Neural progenitor cell (in vitro differentiated cells): ENCODE results near the gene SNRNP200. TPM values are rescaled to one million over a fixed set of nuclear protein-coding genes. Genes with fewer than 3 reads are reported as not detected.

Experiments used
- DNase-seq: peaks from one replicate; pipeline ENCODE4 v3.0.0-alpha.2; 2016; ENCODE audit warnings: low spot score
- H2AFZ ChIP-seq: fragments of 200-600 bp; sonication (generic); replicated peaks from 2 replicates; pipeline ENCODE4 v1.6.1; 2016; ENCODE audit warnings: antibody characterized with exemption
- H3F3A ChIP-seq: fragments of 200-600 bp; sonication (generic); 2 replicates; pipeline ENCODE4 v1.6.1; 2016; ENCODE audit warnings: antibody characterized with exemption, low read depth
- H3K27ac ChIP-seq: fragments of 200-600 bp; sonication (generic); 2 replicates; pipeline ENCODE4 v1.5.1; 2016; ENCODE audit warnings: mild to moderate bottlenecking
- H3K27me3 ChIP-seq: fragments of 200-600 bp; sonication (generic); 2 replicates; pipeline ENCODE4 v1.6.1; 2016; ENCODE audit warnings: mild to moderate bottlenecking, moderate library complexity
- H3K36me3 ChIP-seq: fragments of 200-600 bp; sonication (generic); 2 replicates; pipeline ENCODE4 v1.5.1; 2016
- H3K4me1 ChIP-seq: fragments of 200-600 bp; sonication (generic); 2 replicates; pipeline ENCODE4 v1.6.1; 2016; ENCODE audit warnings: mixed run types
- H3K4me2 ChIP-seq: fragments of 200-600 bp; sonication (generic); 2 replicates; pipeline ENCODE4 v1.6.1; 2016
- H3K4me3 ChIP-seq: fragments of 200-600 bp; sonication (generic); 2 replicates; pipeline ENCODE4 v1.5.1; 2016
- H3K79me2 ChIP-seq: fragments of 200-600 bp; sonication (generic); 2 replicates; pipeline ENCODE4 v1.6.1; 2016; ENCODE audit warnings: low read depth
- H3K9ac ChIP-seq: fragments of 200-600 bp; sonication (generic); 2 replicates; pipeline ENCODE4 v1.6.1; 2016
- H3K9me3 ChIP-seq: fragments of 200-600 bp; sonication (generic); 2 replicates; pipeline ENCODE4 v1.5.1; 2016; ENCODE audit warnings: low read depth
- H4K20me1 ChIP-seq: fragments of 200-600 bp; sonication (generic); 2 replicates; pipeline ENCODE4 v1.6.1; 2016; ENCODE audit warnings: low read depth
- H3K27ac Mint-ChIP-seq: 3 replicates; pipeline ENCODE4 v1.8.0; 2021; ENCODE audit warnings: mixed read lengths
- H3K27me3 Mint-ChIP-seq: 2 replicates; pipeline ENCODE4 v1.8.0; 2022; ENCODE audit warnings: low read depth, mild to moderate bottlenecking, inconsistent platforms, moderate library complexity, mixed read lengths; ENCODE audit not compliant: insufficient read depth
- H3K36me3 Mint-ChIP-seq: 3 replicates; pipeline ENCODE4 v1.8.0; 2021; ENCODE audit warnings: mixed read lengths
- H3K4me1 Mint-ChIP-seq: 3 replicates; pipeline ENCODE4 v1.8.0; 2021; ENCODE audit warnings: mixed read lengths
- H3K4me3 Mint-ChIP-seq: 3 replicates; pipeline ENCODE4 v1.8.0; 2021; ENCODE audit warnings: mild to moderate bottlenecking, moderate library complexity, mixed read lengths
- H3K9me3 Mint-ChIP-seq: 3 replicates; pipeline ENCODE4 v1.8.0; 2020; ENCODE audit warnings: mixed read lengths
- CTCF ChIP-seq: fragments of 200-600 bp; sonication (generic); IDR thresholded peaks from 2 replicates; pipeline ENCODE4 v1.5.1; 2017; ENCODE audit warnings: antibody characterized with exemption, mild to moderate bottlenecking
- EZH2 ChIP-seq: fragments of 200-600 bp; sonication (generic); IDR thresholded peaks from 2 replicates; pipeline ENCODE4 v1.6.1; 2017; ENCODE audit warnings: antibody characterized with exemption, mild to moderate bottlenecking, moderate library complexity
- EZH2phosphoT487 ChIP-seq: fragments of 200-600 bp; sonication (generic); IDR thresholded peaks from 2 replicates; pipeline ENCODE4 v1.6.1; 2017; ENCODE audit warnings: antibody characterized with exemption
- total RNA-seq: library from RNA; depleted of rRNA; stranded (reverse); fragments of >200 nt; gene quantifications from 2 replicates; pipeline ENCODE4 v1.2.3, GENCODE V29; 2015; ENCODE audit warnings: low replicate concordance

SNRNP200 gene
- total RNA-seq, 1 donor from 2014 or later = 94.3 TPM

GRCh38 chr2:96238266-96238665 is 67.1 kb downstream of the SNRNP200 start:
- Histone ChIP-seq H3K9ac (no peak overlapping the region), H4K20me1 (no peaks in the 10 kb centered on the region), H3K4me3 (no peak overlapping the region), H3K27ac (no peak overlapping the region), H3K79me2 (no peaks in the 10 kb centered on the region), H3F3A (no peaks in the 10 kb centered on the region), H3K4me2 (no peak overlapping the region), H3K9me3 (no peaks in the 10 kb centered on the region), H3K36me3 (no peaks in the 10 kb centered on the region), H3K4me1 (no peaks in the 10 kb centered on the region), H2AFZ (no peak overlapping the region), H3K27me3 (no peaks in the 10 kb centered on the region)
- DNase-seq = no peak
- Mint-ChIP-seq H3K4me3 (no peak overlapping the region), H3K27ac (no peak overlapping the region), H3K4me1 (peaks cover 2% of the 10 kb centered on the region), H3K36me3 (peaks cover 2% of the 10 kb centered on the region), H3K9me3 (no peaks in the 10 kb centered on the region), H3K27me3 (no peaks in the 10 kb centered on the region)
- TF ChIP-seq EZH2 = no peak
- no peak for TF ChIP-seq CTCF
- TF ChIP-seq EZH2phosphoT487 = no peak

- Histone ChIP-seq H3K9me3 (no peaks in the 10 kb centered on the region), H3K27me3 (no peaks in the 10 kb centered on the region), H3K9ac (no peak overlapping the region), H3K27ac (no peak overlapping the region), H2AFZ (no peak overlapping the region), H3K4me2 (no peak overlapping the region), H3F3A (no peaks in the 10 kb centered on the region), H4K20me1 (no peaks in the 10 kb centered on the region), H3K36me3 (no peaks in the 10 kb centered on the region), H3K4me3 (no peak overlapping the region), H3K4me1 (no peaks in the 10 kb centered on the region), H3K79me2 (no peaks in the 10 kb centered on the region)
- TF ChIP-seq CTCF (no peak), EZH2phosphoT487 (no peak), EZH2 (no peak)
- peaks cover 2% of the 10 kb centered on the region for H3K36me3 Mint-ChIP-seq
- H3K27ac Mint-ChIP-seq = no peak overlapping the region
- peaks cover 2% of the 10 kb centered on the region for H3K4me1 Mint-ChIP-seq
- H3K4me3 Mint-ChIP-seq = no peak overlapping the region
- no peaks in the 10 kb centered on the region for H3K9me3 Mint-ChIP-seq
- H3K27me3 Mint-ChIP-seq = no peaks in the 10 kb centered on the region
- DNase-seq = no peak
Observed at GRCh38 chr2:96236882-96237281, 68.5 kb downstream of the SNRNP200 start.

DNA sequence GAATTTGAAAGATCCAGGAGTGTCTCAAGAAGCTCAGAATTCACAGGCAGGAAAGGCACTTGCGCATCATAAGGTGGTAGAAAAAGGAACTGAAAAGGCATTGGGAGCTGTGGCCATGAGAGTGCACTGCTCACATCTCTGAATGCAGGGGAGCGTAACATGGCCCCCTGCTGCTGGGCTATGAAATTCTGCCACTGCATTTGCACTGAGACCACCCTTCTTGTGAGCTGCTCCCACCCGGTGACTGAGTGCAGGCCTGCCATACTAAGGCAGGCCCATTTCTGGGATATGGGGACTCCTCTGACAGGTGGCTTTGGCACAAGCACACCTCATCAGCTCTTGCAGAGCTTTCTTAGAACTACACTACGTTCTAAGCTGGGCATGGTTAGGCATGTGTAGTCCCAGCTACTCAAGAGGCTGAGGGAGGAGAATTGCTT is 71.4 kb downstream of the SNRNP200 start:
- H3K36me3 ChIP-seq = no peaks in the 10 kb centered on the region
- H3F3A ChIP-seq = no peaks in the 10 kb centered on the region
- H2AFZ ChIP-seq = no peak overlapping the region
- no peak overlapping the region for H3K4me3 ChIP-seq
- no peaks in the 10 kb centered on the region for H3K36me3 Mint-ChIP-seq
- no peaks in the 10 kb centered on the region for H3K4me1 ChIP-seq
- no peaks in the 10 kb centered on the region for H3K27me3 ChIP-seq
- no peaks in the 10 kb centered on the region for H4K20me1 ChIP-seq
- no peak overlapping the region for H3K27ac ChIP-seq
- DNase-seq = no peak
- peaks cover 2% of the 10 kb centered on the region for H3K27me3 Mint-ChIP-seq
- no peak overlapping the region for H3K4me3 Mint-ChIP-seq
- H3K9ac ChIP-seq = no peak overlapping the region
- H3K27ac Mint-ChIP-seq = no peak overlapping the region
- peaks cover 2% of the 10 kb centered on the region for H3K9me3 Mint-ChIP-seq
- H3K79me2 ChIP-seq = no peaks in the 10 kb centered on the region
- TF ChIP-seq EZH2 (no peak), EZH2phosphoT487 (no peak), CTCF (no peak)
- no peak overlapping the region for H3K4me2 ChIP-seq
- H3K9me3 ChIP-seq = no peaks in the 10 kb centered on the region
- H3K4me1 Mint-ChIP-seq = peaks cover 2% of the 10 kb centered on the region
